NCI-H1105 treated with DMSO at 0.1 percent for 48 hours (cell line): ENCODE results near the gene MAMSTR.
"Not testable (repeated sequence)": the region's sequence is repeated elsewhere in the genome, so short reads cannot be mapped to it uniquely, and the experiment has no call there.

Experiments
- DNase-seq: peaks from one replicate; lab custom pipeline; 2025; lab: John Stamatoyannopoulos, UW

Gene MAMSTR

DNA sequence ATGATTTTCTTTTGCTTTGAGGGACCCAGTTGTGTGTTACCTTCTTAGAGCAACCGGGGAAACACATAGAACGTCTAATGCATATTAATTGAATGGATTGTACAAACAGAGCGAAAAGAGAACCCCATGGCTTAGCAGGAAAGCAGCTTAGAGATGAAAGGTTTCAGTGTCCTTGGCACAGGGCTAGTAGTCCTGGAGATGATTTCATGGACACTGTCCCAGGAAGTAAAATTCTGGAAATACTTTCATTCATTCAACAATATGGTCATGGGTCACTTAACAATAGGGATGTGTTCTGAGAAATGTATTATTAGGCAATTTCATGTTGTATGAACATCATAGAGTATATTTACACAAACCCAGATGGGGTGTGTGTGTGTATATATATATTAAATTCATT, 33.4 kb downstream of the MAMSTR start:
- DNase-seq = no peak

DNA sequence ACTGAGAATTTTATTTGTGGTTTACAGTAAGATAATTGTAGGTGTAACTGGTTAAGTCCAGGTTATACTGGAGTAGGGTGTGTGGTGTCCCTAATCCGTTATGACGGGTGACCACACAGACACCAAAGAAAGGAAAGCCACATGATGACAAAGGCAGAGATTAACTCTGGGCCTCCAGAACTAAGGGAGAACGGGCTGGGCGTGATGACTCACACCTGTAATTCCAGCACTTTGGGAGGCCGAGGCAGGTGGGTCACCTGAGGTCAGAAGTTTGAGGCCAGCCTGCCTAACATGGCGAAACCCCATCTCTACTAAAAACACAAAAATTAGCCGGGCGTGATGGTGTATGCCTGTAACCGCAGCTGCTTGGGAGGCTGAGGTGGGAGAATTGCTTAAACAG, 33.9 kb downstream of the MAMSTR start:
- no peak for DNase-seq

DNA sequence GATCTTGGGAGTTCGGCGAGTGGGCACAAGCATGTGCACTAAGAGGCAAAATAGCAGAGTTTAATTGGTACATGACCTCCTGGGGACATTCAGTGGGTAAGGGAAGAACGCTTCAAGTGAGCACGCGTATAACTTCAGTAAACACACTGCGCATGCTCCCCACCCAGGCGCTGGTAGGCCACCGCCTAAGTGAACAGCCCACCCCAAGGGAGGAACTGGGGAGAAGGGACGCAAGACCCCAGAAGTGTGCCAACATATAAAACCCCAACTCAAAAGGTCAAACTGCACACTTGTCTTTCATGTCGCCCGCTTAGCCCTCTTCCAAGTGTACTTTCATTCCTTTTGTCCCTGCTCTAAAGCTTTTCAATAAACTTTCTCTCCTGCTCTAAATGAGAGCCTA, 36.2 kb downstream of the MAMSTR start:
- DNase-seq = no peak

DNA sequence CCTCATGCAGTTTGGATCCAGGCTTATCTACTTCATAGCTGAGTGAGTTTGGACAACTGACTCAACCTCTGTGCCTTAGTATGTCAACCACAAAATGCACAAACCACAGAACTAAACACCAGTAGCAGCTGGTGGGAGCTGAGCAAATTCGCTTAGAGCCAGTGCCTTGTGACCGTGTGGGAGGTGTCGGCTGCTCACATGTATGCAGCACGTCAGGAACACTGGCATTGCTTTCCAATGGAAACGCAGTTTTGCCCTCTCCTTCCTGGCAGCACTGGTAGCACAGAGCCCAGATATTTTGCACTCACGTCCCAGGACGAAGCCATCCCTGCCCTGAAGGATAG, 38.4 kb downstream of the MAMSTR start:
- DNase-seq = no peak

DNA sequence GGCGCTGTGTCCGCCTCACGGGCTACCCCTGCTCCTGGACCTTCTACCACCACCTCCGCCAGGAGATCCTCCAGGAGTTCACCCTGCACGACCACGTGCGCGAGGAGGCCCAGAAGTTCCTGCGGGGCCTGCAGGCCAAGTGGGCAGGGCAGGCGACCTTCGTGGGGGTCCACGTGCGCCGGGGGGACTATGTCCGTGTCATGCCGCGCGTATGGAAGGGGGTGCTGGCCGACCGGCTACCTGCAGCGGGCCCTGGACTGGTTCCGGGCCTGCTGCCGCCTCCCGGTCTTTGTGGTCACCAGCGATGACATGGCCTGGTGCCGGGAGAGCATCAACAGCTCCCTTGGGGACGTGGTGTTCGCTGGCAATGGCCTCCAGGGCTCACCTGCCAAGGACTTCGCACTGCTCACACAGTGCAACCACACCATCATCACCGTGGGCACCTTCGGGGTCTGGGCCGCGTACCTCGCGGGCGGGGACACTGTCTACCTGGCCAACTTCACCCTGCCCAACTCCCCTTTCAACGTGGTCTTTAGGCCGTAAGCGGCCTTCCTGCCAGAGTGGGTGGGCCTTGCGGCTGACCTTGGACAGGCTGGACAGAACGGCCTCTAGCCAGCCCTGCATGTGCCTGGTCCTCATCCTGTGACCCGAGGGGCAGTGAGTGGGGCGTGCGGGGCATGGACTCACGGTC, 38.9 kb downstream of the MAMSTR start:
- no peak for DNase-seq

DNA sequence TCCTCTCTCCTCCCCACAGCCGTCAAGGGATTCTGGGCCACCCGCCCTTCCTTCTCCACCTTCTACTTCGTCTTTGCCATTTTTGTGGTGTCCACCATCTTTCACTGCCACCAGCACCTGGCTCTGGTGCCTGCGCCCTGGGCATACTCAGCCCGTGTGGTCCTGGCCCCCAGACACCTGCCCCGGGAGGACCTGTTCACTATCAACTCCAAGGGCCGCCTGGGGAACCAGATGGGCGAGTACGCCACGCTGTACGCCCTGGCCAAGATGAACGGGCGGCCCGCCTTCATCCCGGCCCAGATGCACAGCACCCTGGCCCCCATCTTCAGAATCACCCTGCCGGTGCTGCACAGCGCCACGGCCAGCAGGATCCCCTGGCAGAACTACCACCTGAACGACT, 39.5 kb downstream of the MAMSTR start:
- DNase-seq = not testable (repeated sequence)

DNA sequence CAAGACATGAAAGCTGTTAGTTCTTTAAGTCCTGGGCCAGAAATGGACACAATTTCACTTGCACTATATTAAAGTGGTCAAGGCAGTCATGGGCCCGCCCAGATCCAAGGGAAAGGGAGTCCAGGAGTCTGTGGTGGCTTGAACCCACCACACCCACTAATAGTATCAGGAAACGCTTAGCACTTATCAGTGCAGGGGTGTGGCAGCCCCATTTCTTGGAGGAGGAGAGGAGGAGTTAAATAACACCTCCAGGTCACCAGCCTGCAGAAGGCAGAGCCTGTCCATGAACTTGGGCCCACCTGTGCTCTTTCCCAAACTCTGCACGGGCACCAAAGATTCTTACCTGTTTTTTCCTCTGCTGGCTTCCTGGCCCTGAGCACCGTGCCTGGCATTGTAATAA, 41.3 kb downstream of the MAMSTR start:
- DNase-seq = no peak

DNA sequence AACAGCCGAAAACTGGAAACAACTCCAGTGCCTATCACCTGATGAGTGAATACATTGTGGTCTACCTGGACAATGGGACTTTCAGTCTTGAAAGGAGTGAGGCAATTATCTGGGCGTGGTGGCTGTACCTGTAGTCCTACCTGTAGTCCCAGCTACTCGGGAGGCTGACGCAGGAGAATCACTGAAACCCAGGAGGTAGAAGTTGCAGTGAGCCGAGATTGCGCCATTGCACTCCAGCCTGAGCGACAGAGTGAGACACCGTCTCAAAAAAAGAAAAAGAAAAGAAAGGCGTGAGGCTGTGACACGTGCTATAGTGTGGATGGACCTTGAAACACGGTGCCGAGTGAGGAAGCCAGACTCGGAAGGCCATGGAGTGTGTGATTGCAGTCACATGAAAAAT, 42.6 kb downstream of the MAMSTR start:
- DNase-seq = no peak

DNA sequence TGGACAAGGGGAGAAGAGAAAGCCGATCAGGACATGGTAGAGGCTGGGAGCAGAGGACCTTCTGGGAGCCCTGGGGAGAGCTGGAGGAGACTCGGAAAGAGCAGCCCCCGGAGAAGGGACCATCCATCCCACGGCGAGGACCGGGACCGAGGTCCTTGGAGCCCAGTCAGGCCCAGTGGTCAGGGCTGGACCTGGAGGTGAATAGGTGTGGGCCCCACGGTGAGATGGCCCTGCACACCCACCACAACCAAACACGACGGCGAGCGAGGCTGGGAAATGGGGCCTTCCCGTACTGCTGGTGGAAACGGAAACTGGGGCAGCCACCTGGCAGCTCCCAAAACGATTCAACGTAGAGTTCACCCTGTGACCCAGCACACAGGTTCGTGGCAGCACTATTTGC, 43.0 kb downstream of the MAMSTR start:
- DNase-seq = no peak

DNA sequence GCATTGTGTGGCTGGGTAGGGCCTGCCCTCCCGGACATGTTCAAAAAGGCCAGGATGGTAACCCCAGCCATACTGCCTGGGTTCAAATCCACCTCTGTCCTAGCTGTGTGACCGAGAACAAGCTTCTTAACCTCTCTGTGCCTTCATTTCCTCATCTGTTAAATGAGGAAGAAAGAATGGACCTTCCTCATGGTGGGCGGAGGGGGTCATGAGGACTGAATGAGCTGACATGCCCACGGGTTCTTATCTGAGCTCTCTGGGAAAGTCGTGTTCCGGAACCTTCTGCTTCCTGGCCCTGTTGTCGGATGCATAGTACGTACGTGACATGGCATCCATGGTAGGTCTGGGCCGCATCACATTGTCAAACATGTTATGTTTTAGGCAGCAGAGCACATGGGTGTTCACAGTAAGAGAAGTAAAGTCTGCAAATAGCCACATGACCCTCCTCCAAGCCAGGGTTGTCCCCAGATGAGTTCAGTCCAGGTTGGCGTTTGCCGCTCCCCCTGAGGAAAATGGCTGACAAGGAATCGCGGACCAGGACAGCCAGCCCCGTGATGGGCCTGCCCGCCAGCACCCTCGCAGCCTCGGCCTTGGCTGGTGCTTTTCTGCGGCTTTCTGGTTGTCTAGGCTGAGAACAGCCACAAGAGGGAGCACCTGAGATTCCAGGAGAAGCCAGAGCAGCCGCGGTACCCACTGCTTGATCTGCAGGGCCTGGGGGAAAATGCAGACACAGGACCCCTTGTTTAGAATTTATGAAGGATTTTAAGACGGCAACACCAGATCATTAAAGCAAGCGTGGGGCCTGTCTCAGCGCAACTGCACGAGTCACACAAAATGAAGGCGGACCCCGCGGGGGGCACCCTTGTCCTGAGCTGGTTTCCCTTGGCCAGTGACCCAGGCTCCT, 44.4 kb downstream of the MAMSTR start:
- DNase-seq = peak; percentile 75

DNA sequence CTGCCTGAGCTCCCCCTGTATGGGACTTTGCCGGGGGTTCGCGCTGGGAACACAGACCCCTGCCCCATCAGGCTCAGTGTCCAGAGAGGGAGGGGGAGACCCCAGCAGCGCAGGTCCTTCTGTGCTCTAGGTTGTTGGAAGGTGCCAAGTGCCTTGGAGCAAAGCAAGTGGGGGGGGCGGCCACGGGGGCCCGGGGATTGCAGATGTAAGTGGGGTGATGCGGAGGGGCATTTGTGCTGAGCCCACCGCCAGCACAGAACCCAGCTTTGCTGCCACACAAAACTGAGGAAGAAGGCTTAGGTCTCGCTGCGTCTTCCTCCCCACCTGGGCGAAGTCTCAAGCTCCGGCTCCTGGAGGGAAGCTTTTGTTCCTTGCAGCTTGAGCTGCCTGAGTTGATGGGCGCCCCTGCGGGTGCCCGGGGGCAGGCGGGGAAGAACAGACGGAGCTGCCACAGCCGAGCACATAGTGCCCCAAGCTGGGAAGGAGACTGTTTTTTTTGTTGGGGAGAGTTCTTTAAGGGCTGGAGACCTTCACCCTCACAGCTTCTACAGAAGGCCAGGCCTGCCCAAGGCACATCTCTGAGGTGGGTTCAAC, 45.2 kb downstream of the MAMSTR start:
- no peak for DNase-seq

DNA sequence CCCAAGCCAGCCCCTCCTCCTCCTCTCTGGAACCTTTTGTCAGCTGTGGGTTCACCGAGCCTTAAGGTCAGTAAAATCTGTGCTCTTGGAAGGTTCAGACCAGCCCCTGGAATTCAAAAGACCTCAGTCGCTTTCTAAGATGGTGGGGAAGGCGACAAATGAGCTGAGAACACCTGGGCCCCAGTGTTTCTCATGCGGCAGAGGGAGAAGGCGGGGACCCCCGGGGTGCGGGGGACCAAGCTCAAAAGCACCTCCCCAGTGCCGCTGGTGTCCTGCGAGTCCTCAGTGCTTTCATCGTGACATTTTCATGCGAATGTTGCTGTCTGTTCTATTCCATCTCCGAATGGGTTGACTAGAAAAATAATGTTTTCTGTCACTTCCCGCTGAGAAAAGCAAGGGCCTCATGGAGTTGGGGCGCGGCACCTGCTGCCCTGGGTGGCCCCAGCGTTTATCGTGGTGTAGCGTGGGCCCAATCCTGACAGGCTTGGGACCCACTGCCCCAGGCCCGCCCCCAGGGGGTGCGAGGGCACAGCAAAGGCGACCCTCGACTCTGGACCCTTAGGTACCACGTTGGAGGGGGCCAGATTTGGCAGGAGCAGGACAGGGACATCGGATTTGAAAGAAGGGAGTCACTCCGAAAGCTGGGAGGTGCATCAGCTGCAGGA, 46.0 kb downstream of the MAMSTR start:
- DNase-seq = no peak

DNA sequence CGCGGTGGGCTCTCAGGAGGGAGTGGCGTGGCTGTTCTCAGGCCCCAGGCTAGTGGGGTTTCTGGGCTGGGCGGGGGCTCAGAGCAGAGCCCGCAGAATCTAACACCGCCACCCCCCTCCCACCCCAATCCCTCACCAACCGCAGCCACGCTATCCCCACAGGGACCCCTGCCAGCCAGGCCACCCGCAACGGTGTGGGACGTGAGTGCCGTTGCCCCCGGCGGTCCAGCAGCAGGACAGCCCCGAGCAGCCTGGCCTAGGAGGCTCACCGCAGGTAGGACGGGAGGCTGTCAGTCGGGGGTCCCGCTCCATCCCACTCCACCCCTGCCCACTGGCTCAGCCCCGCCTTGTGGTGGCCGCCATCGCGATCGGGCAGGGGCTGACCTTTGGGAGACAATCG, 46.5 kb downstream of the MAMSTR start, which contains the start of gene NTN5:
NTN5 (minus strand) TSS at position 24 of the 400 bp plus-strand sequence. CDS start 2,031 bp downstream, outside the sequence.
- DNase-seq = no peak

DNA sequence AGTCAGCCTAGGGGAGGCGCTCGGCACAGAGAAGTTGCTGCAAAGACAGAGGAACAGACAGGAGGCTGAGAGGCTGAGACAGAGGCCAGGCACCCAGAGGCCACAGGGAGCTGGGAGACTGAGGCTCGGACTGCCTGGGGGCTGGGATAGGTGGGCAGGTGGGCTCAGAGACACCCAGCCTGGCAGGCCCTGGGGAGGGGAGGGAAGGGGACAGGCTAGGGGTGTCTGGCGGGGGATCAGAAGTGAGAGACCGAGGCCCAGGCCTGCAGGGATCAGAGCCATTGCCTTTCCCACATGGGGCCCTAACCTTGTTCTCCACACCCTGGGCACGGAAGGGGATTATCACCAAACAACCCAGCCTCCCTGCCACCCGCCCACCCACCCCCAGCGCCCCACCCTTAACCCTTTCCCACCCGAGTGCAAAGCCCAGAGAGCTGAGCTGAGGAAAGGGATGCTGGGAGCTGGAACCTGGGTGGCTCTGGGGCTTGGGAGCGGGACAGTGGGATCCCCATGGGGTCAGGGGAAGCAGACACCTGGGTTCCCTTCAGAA, 48.0 kb downstream of the MAMSTR start:
- DNase-seq = no peak

DNA sequence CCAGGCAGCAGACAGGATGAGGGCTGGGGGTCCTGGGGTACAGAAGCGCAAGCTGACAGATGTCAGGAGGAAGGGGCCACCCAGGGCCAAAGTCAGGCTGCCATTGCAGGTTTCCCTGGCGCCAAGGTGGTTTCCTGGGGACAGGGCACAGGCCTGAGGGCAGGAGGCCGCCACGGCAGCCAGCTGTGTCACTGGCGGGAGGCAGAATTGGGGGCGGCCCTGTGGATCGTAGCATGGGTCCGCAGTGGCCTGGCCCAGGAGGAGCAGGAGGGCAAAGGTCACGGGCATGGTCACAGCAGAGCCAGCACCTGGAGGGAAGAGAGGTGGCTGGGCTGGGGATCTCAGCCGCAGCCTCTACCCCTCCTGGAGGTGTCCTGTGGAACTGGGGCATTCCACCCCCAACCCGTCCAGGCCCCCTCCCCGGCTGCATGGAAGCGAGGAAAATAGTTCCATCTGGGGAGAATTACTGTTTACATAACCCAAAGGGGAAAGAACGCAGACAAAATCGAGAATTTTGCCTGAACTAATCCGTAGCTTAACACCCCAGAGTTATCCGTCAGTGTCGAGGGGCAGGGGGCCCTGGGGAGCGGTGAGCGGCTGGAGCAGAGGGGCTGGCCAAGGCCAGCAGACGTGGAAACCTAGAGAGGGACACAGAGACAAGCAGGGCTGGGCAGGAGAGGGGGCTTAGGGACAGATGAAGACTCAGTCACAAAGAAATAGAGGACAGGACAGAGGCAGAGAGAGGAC, 48.7 kb downstream of the MAMSTR start:
- DNase-seq = no peak

DNA sequence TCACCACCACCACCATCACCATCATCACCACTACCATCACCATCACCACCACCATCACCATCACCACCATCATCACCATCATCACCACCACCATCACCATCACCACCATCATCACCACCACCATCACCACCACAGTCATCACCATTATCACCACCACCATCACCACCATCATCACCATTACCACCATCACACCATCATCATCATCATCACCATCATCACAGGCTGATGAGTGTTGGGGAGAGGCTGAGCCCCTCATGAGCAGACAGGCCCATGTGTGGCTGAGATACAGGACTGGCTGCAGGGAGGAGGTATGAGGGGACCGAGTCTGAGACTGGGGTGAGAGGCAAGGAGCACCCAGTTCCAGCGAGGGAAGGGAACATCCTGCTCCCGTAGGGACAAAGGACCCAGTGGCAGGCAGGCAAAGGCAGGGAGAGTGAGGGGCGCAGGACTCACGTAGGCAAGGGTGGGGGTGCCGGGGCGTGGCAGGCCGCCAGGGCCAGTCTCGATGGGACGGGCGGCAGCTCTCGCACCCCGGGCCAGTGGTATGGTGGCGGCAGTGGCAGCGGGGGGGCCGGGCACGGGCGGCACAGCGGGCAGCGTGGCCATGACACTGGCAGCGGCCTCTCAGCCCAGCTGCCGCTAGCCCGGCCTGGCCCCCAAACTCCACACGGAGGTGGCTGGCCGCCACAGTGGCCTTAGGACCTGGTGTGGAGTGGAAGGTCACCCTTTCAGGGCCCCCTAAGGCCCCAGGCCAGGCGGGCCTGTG, 49.4 kb downstream of the MAMSTR start:
- DNase-seq = no peak

DNA sequence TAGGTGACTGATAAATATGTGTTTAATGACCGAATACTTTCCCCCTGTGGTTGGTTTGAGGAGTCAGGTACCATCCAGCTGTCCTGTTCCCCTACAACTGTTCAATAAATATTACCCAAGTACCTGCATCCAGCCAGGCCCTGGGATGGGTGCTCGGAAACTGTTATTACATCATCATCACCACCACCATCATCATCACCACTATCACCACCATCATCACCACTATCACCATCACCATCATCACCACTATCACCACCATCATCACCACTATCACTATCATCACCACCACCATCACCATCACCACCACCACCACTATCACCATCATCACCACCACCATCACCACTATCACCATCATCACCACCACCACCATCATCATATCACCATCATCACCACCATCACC, 50.8 kb downstream of the MAMSTR start:
- no peak for DNase-seq

DNA sequence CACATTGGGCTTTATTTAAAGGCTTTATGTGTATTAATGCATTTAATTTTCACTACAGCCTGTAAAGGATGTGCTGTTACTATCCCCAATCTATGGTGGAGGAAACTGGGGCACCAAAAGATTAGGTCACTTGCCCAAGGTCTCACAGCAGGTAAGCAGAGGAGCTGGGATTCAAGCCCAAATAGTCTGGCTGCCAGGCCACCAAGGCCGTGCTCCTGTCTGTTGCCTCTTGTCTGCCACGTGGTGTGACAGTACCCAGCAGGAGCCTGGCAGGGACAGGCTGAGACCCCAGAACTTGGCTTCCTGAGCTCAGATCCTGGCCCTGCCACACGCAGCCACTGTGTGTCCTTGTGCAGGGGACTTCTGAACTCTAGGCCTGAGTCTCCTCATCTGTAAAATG, 51.2 kb downstream of the MAMSTR start:
- no peak for DNase-seq

DNA sequence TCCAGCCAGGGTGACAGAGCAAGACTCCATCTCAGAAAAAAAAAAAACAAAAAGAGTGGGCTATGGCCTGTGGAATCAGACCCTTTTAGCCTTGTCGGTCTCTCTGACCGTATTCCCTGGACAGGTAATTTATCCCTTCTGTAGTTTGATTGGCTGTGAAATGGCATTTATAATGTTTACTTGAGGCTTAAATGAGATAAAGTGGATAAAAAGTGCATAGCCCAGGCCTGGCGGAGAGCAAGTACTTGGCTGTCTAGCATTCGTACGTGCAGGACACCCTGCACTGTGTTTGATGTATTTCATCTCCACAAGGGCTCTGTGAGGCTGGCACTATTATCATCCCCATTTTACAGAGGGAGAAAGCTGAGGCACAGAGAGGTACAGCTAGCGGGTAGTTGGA, 53.7 kb downstream of the MAMSTR start:
- DNase-seq = no peak

DNA sequence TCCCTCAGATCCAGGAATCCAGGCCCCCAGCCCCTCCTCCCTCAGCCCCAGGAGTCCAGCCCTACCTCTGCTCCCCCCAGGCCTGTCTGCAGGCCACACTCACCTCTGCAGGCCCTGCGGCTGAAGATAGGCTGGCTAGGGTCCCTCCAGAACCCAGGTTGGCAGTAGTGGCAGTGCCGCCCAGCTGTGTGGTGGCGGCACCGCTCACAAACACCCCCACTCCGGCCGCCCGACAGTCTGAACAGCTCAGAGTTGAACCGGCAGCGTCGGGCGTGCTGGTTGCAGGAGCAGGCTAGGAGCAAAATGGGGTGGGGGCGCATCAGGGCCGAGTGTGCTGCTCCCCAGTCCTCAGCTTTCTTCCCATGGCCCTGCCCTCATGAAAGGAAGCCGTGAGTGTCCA, 55.0 kb downstream of the MAMSTR start:
- DNase-seq = no peak

DNA sequence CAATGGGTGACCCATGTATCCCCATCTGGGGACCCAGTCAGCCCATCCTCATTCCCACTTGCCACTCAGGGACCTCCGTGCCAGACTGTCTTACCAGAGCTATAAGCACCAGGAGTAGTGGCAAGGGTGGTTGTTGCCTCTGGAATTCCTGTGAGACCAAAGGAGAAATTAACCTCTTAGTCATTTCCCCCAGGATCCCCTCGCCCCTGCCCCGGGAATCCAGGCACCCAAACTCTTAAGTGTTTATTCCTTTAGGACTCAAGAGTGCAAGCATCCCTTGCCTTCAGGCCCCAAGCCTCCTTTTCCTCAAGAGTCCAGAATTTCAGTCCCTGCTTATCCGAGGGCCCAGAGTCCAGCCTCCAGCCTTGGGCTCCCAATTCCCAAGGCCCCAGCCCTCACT, 55.9 kb downstream of the MAMSTR start:
- no peak for DNase-seq
